Fibroblast of skin of right quadriceps (primary cell): ENCODE measurements around the gene GATAD2B.

ENCODE experiments used
- DNase-seq: peaks from one replicate; pipeline ENCODE4 v3.0.0-alpha.2; 2013

Gene GATAD2B

GRCh38 chr1:153951183-153951582 is 28.4 kb upstream of the GATAD2B start:
- no peak for DNase-seq

DNA sequence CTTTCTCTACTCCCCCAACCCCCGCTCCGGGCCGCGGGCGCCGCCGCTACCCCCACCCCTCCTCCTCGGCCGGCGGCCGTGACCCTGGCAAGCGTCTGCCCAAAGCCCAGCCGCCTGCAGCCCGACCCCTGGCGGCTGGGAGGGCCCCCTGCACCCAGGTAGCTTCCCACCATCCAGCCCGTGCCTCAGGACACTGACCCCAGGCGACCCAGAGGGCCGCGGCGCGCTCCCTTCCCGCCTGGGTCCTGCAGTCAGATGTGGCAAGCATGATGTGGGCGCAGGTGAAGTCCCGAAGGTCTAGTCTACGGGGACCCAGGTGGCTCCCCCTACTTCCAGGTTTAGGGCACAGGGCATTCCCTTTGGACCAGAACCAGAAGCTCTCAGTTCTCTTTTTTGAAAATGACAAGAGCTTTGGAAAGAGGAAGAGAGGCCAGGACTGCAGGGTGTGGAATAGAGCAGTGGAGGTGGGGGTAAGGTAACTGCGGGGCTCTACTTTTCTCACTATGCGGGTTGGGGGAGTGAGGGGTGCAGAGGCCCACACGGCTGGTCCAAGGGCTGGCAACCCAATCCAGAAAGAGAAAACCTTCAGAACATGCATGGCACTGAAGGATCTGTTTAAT is 24.0 kb upstream of the GATAD2B start, which contains the start of gene DENND4B:
Gene DENND4B (minus strand): TSS at position 97 of the 620 bp plus-strand sequence. CDS start 2,344 bp downstream, outside the sequence.
- DNase-seq: peak; percentile 69

GRCh38 chr1:153945795-153946621 is 23.2 kb upstream of the GATAD2B start:
- DNase-seq: peak; percentile 33

GRCh38 chr1:153945131-153945794 is 22.5 kb upstream of the GATAD2B start:
- peak; percentile 49 for DNase-seq

DNA sequence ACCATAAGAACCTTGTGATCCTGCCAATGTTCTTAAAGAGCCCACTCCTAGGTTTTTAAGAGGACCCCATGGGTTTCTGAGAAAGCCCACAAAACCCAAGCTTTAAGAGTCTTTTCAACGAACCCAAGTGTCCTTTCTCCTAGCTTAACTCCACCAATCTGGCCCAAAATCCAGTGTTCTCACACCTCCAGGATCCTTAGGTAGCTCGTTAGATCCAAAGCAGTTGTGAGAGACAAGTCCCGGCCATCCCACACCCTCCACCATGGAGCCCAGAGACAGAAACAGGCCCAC is 22.0 kb upstream of the GATAD2B start:
- DNase-seq: no peak

GRCh38 chr1:153944005-153944826 is 21.4 kb upstream of the GATAD2B start:
- DNase-seq: no peak

DNA sequence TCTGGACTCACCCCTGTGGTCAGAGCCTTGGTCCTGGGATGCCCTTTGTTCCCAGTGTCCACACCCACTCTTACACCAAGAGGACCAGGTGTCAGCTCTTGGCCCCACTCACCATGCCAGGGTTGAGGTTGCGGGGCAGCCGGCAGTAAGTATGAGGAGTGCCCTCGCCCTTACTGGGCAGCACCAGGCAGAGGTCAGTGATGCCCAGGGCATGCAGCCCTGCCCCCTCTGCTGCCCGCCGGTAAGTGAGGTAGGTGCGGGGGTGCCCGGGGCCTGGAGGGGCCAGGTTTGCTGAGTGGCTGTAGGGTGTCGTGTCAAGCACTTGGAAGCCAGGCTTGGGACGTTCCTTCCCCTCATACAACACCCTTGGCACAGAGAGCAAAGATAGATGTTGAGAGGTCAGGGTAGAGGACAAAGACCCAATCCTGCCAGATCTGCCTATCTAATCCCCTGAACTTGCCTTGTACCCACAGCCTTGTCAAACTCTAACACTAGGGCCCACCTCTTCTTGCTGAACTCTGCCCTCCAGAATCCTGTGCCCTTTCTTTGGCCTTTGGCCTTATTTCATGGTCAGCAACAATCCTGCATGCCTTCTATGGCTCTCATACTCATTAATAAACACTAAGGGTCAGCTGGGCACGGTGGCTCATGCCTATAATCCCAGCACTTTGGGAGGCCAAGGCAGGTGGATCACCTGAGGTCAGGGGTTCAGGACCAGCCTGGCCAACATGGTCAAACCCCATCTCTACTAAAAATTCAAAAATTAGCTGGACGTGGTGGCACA is 20.2 kb upstream of the GATAD2B start:
- DNase-seq: no peak

- DNase-seq: no peak
Observed at GRCh38 chr1:153941826-153942725, 19.3 kb upstream of the GATAD2B start.

GRCh38 chr1:153940756-153941155 is 18.0 kb upstream of the GATAD2B start:
- DNase-seq: no peak

GRCh38 chr1:153939476-153939875 is 16.7 kb upstream of the GATAD2B start:
- no peak for DNase-seq

DNA sequence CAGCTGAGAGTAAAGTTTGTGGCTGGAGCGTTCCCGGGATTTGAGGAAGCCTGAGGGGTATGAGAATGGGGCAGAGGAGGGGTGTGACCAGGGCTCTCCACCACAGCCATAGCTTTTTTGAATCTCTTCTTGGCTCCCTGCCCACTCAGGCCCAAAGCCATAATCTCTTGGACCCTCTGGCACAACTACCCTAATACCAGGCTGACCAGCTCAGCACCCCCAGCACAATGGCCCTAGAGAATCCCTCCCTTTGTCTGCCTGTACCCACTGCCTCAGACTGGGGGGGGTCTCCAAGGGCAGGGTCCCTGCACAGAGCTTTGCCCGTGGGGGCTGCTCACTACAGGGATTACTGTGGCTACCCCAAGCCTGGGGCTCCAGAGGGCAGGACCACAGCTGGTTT is 16.2 kb upstream of the GATAD2B start:
- no peak for DNase-seq

DNA sequence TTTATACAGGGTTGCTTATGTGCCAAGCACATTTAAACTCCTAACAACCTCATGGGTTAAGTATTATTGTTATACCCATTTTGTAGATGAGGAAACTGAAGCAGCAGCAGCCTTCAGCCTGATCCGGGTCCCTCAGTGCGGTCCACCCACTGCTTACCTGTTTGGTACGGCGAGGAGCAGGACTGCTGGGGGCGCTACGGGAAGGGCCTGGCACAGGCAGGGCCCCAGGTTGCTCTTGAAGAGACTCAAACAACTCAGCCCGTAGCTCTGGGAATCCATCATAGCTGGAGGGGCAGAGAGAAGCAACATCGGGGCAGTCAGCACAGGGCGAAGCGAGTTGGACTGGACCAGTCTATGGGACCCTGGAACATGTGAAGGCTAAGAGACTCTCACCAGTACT is 14.6 kb upstream of the GATAD2B start:
- DNase-seq: no peak

DNA sequence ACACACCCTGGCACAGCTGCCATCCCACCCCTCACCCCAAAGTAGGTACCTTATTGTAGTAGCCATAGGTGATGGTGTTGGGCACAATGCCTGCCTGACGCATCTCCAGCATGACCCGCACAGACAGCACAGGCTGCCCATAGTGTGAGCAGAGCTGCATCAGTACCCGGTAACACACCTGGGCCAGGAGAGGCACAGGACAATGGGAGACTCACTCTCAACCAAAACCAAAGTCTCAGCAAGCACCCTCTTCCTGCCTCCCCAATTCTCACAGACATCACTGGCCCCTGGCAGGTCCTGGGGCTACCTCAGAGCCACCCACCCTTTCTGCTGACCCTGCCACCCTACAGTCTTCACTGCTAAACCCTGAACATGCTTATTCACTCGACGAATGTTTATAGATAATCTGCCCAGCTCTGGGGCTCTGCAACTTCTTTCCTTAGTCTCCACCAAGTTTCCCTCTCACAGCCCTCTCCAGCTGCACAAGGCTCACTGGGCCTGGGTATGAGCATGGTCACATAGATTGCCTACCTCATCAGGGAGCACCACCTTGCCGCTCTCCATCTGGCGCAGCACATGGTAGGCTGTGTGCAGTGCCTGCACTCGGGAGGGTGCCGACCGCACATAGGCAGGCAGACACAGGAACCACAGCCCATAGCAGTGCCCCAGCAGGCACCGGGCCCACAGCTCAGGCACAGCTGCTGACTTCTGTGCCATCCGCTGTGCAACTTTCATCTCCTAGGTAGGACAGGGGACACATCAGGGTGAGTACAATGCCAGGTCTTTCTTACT is 13.4 kb upstream of the GATAD2B start:
- DNase-seq: no peak

DNA sequence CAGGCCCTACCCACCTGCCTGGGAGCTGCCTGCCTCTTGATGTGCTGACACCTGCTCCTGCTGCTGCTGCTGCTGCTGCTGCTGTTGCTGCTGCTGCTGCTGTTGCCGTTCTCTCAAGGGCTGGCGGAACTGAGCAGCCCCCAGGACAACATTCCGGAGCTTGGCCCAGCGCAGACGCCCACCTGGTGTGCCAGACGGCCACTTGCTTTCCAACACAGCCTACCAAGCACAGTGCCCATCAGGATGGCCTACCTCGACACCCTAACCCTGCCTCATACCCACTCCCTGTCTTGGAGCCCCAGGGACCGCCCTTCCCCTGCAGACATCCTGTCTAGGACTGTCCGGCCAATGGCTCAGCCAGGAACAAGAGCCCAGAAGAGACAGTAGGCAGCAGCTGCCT is 12.0 kb upstream of the GATAD2B start:
- DNase-seq: no peak

- no peak for DNase-seq
Observed at GRCh38 chr1:153933955-153934354, 11.2 kb upstream of the GATAD2B start.

- DNase-seq: no peak
Observed at GRCh38 chr1:153933430-153933829, 10.7 kb upstream of the GATAD2B start.

GRCh38 chr1:153932156-153933131 is 9.7 kb upstream of the GATAD2B start:
- DNase-seq: no peak

- no peak for DNase-seq
Observed at GRCh38 chr1:153929981-153930948, 7.5 kb upstream of the GATAD2B start.
